Measurements from ENCODE around the gene CDK18. TPM values are rescaled to one million over a fixed set of nuclear protein-coding genes. Genes with fewer than 3 reads are reported as not detected.

Gene CDK18
- total and polyA plus RNA-seq, 4 donors = 2.4 to 3.7 (median 3.1) TPM

DNA sequence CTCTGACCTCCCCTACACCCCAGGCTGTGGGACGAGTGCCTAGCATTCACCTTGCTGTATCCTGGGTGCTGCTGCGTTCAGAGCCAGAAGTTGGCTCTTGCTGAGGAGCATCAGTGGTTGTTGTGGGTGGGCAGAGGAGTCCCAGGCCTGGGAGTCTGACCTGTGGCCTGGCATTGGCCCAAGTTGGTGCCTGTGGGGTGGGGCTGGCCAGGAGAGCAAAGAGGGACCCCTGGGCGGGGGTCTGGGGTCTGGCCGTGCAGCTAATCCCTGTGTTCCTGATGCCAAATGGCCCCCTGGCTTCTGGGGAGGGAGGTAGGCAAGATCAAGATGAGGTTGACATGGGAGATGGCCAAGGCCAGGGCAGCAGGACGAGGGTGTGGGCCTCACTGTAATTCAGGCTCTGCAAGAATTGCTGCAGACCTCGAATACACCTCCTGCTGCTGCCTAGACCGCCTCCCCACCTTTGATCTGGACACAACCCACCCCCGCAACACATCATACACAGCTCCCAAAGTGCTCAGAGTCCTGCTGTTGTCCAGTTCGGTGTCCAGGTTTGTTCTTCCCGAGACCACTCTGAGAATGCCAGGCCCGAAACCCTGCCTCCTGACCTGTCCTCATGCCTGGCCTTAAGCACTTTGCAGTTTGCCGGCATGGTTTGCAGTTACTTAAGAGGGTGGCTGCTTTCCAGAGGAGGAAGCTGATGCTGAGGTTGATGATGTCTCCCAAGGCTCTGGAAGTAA is 28.7 kb downstream of the CDK18 start:
- Histone ChIP-seq H3K27ac (ENCODE audit: low read depth in 1 of 2, low read length in 2 of 2) (no peak overlapping the region), H3K36me3 (ENCODE audit: control insufficient read depth in 4 of 4, insufficient read depth in 3 of 4, low read depth in 1 of 4, low read length in 3 of 4) (peaks cover 0 to 8% (median 5%) of the 10 kb centered on the region in 4 donors), H3K4me3 (ENCODE audit: low read depth in 1 of 3, low read length in 3 of 3) (no peak overlapping the region), H3K27me3 (ENCODE audit: control insufficient read depth in 4 of 4, insufficient read depth in 4 of 4, low read length in 3 of 4) (no peaks in the 10 kb centered on the region), H3K4me1 (ENCODE audit: control insufficient read depth in 4 of 4, insufficient read depth in 4 of 4, low read length in 3 of 4) (no peaks in the 10 kb centered on the region), H3K9ac (ENCODE audit: low read depth in 1 of 2, low read length in 2 of 2) (no peak overlapping the region), H3K9me3 (ENCODE audit: control insufficient read depth in 4 of 4, low read length in 3 of 4) (no peaks in the 10 kb centered on the region)
- WGBS = 92% methylated on average over 12 of the region's 12 CpGs
- DNase-seq (ENCODE audit: low spot score) = no peak
- TF ChIP-seq SP1 (IDR thresholded peaks at IDR 0.05) (no peak), JUND (IDR thresholded peaks at IDR 0.05) (no peak), HNF4A (conservative IDR thresholded peaks at IDR 0.05) (no peak), HNF4G (IDR thresholded peaks at IDR 0.05) (no peak), FOXA2 (IDR thresholded peaks at IDR 0.05) (no peak), EGR1 (IDR thresholded peaks at IDR 0.05; ENCODE audit: low read depth in 2 of 2) (no peak), RAD21 (IDR thresholded peaks at IDR 0.05) (no peak), NR2F2 (IDR thresholded peaks at IDR 0.05) (no peak), FOXA1 (IDR thresholded peaks at IDR 0.05) (no peak), RXRA (IDR thresholded peaks at IDR 0.05) (no peak), GABPA (IDR thresholded peaks at IDR 0.05 in 1 of 2, conservative IDR thresholded peaks at IDR 0.05 in 1 of 2) (no peak), TAF1 (conservative IDR thresholded peaks at IDR 0.05) (no peak), YY1 (IDR thresholded peaks at IDR 0.05) (no peak)
- TF ChIP-seq, protein P1, sequence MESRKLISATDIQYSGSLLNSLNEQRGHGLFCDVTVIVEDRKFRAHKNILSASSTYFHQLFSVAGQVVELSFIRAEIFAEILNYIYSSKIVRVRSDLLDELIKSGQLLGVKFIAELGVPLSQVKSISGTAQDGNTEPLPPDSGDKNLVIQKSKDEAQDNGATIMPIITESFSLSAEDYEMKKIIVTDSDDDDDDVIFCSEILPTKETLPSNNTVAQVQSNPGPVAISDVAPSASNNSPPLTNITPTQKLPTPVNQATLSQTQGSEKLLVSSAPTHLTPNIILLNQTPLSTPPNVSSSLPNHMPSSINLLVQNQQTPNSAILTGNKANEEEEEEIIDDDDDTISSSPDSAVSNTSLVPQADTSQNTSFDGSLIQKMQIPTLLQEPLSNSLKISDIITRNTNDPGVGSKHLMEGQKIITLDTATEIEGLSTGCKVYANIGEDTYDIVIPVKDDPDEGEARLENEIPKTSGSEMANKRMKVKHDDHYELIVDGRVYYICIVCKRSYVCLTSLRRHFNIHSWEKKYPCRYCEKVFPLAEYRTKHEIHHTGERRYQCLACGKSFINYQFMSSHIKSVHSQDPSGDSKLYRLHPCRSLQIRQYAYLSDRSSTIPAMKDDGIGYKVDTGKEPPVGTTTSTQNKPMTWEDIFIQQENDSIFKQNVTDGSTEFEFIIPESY (IDR thresholded peaks at IDR 0.05) = no peak
- TF ChIP-seq, protein P2, sequence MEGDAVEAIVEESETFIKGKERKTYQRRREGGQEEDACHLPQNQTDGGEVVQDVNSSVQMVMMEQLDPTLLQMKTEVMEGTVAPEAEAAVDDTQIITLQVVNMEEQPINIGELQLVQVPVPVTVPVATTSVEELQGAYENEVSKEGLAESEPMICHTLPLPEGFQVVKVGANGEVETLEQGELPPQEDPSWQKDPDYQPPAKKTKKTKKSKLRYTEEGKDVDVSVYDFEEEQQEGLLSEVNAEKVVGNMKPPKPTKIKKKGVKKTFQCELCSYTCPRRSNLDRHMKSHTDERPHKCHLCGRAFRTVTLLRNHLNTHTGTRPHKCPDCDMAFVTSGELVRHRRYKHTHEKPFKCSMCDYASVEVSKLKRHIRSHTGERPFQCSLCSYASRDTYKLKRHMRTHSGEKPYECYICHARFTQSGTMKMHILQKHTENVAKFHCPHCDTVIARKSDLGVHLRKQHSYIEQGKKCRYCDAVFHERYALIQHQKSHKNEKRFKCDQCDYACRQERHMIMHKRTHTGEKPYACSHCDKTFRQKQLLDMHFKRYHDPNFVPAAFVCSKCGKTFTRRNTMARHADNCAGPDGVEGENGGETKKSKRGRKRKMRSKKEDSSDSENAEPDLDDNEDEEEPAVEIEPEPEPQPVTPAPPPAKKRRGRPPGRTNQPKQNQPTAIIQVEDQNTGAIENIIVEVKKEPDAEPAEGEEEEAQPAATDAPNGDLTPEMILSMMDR (IDR thresholded peaks at IDR 0.05; ENCODE audit: low read depth, low read length, missing input control) = no peak
- TF ChIP-seq, protein P3, sequence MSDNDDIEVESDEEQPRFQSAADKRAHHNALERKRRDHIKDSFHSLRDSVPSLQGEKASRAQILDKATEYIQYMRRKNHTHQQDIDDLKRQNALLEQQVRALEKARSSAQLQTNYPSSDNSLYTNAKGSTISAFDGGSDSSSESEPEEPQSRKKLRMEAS (IDR thresholded peaks at IDR 0.05) = no peak
- TF ChIP-seq, protein P4, sequence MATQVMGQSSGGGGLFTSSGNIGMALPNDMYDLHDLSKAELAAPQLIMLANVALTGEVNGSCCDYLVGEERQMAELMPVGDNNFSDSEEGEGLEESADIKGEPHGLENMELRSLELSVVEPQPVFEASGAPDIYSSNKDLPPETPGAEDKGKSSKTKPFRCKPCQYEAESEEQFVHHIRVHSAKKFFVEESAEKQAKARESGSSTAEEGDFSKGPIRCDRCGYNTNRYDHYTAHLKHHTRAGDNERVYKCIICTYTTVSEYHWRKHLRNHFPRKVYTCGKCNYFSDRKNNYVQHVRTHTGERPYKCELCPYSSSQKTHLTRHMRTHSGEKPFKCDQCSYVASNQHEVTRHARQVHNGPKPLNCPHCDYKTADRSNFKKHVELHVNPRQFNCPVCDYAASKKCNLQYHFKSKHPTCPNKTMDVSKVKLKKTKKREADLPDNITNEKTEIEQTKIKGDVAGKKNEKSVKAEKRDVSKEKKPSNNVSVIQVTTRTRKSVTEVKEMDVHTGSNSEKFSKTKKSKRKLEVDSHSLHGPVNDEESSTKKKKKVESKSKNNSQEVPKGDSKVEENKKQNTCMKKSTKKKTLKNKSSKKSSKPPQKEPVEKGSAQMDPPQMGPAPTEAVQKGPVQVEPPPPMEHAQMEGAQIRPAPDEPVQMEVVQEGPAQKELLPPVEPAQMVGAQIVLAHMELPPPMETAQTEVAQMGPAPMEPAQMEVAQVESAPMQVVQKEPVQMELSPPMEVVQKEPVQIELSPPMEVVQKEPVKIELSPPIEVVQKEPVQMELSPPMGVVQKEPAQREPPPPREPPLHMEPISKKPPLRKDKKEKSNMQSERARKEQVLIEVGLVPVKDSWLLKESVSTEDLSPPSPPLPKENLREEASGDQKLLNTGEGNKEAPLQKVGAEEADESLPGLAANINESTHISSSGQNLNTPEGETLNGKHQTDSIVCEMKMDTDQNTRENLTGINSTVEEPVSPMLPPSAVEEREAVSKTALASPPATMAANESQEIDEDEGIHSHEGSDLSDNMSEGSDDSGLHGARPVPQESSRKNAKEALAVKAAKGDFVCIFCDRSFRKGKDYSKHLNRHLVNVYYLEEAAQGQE (IDR thresholded peaks at IDR 0.05) = no peak
- TF ChIP-seq, protein P5, sequence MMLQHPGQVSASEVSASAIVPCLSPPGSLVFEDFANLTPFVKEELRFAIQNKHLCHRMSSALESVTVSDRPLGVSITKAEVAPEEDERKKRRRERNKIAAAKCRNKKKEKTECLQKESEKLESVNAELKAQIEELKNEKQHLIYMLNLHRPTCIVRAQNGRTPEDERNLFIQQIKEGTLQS (IDR thresholded peaks at IDR 0.05) = no peak
